ENCODE data around the gene PDE8A.

PDE8A gene

GRCh38 chr15:85031944-85032558, 50.4 kb downstream of the PDE8A start:
- no peak for DNase-seq (ENCODE audit: low read depth, low spot score)

- no peak for DNase-seq (ENCODE audit: low read depth, low spot score)
Observed at GRCh38 chr15:85033148-85033547, 51.5 kb downstream of the PDE8A start.

- no peak for DNase-seq (ENCODE audit: low read depth, low spot score)
Observed at GRCh38 chr15:85034276-85034675, 52.6 kb downstream of the PDE8A start.

- DNase-seq (ENCODE audit: low read depth, low spot score): no peak
Observed at GRCh38 chr15:85035980-85036379, 54.3 kb downstream of the PDE8A start.

- DNase-seq (ENCODE audit: low read depth, low spot score): no peak
Observed at GRCh38 chr15:85036716-85037115, 55.1 kb downstream of the PDE8A start.

GRCh38 chr15:85037641-85038040, 56.0 kb downstream of the PDE8A start:
- no peak for DNase-seq (ENCODE audit: low read depth, low spot score)

- DNase-seq (ENCODE audit: low read depth, low spot score): no peak
Observed at GRCh38 chr15:85041230-85041629, 59.6 kb downstream of the PDE8A start.

GRCh38 chr15:85044251-85044853, 62.7 kb downstream of the PDE8A start:
- DNase-seq (ENCODE audit: low read depth, low spot score): peak; percentile 50

GRCh38 chr15:85044894-85045293, 63.2 kb downstream of the PDE8A start:
- DNase-seq (ENCODE audit: low read depth, low spot score): no peak

GRCh38 chr15:85045615-85046014, 64.0 kb downstream of the PDE8A start:
- no peak for DNase-seq (ENCODE audit: low read depth, low spot score)

GRCh38 chr15:85047271-85047948, 65.8 kb downstream of the PDE8A start:
- DNase-seq (ENCODE audit: low read depth, low spot score): no peak

- DNase-seq (ENCODE audit: low read depth, low spot score): no peak
Observed at GRCh38 chr15:85048430-85048829, 66.8 kb downstream of the PDE8A start.

- no peak for DNase-seq (ENCODE audit: low read depth, low spot score)
Observed at GRCh38 chr15:85049805-85050204, 68.1 kb downstream of the PDE8A start.

- no peak for DNase-seq (ENCODE audit: low read depth, low spot score)
Observed at GRCh38 chr15:85059734-85060133, 78.1 kb downstream of the PDE8A start.

GRCh38 chr15:85062560-85062959, 80.9 kb downstream of the PDE8A start:
- DNase-seq (ENCODE audit: low read depth, low spot score): no peak

GRCh38 chr15:85063088-85063487, 81.4 kb downstream of the PDE8A start:
- no peak for DNase-seq (ENCODE audit: low read depth, low spot score)

GRCh38 chr15:85063522-85064079, 81.9 kb downstream of the PDE8A start:
- no peak for DNase-seq (ENCODE audit: low read depth, low spot score)

- DNase-seq (ENCODE audit: low read depth, low spot score): no peak
Observed at GRCh38 chr15:85064710-85065109, 83.1 kb downstream of the PDE8A start.

- no peak for DNase-seq (ENCODE audit: low read depth, low spot score)
Observed at GRCh38 chr15:85071061-85071460, 89.4 kb downstream of the PDE8A start.

- DNase-seq (ENCODE audit: low read depth, low spot score): no peak
Observed at GRCh38 chr15:85071504-85071903, 89.8 kb downstream of the PDE8A start.

- DNase-seq (ENCODE audit: low read depth, low spot score): no peak
Observed at GRCh38 chr15:85072917-85073316, 91.3 kb downstream of the PDE8A start.

GRCh38 chr15:85073556-85074194, 92.0 kb downstream of the PDE8A start:
- DNase-seq (ENCODE audit: low read depth, low spot score): no peak
